GM19463 (cell line): ENCODE data around the gene DOCK10.
"Not testable (repeated sequence)": the region's sequence is repeated elsewhere in the genome, so short reads cannot be mapped to it uniquely, and the experiment has no call there.

Experiments
- ATAC-seq: cut with Tn5 transposase; IDR thresholded peaks from one replicate; pipeline ENCODE4 v1.9.1; 2021; ENCODE audit warnings: mild to moderate bottlenecking, moderate library complexity; ENCODE audit not compliant: unreplicated experiment

Gene DOCK10

GRCh38 chr2:224925061-224925809 is 117.0 kb downstream of the DOCK10 start:
- ATAC-seq = peak; percentile 24

GRCh38 chr2:224924631-224925030 is 117.6 kb downstream of the DOCK10 start:
- ATAC-seq = no peak

- peak; percentile 54 for ATAC-seq
Measured at GRCh38 chr2:224922142-224922727, 120.0 kb downstream of the DOCK10 start.

DNA sequence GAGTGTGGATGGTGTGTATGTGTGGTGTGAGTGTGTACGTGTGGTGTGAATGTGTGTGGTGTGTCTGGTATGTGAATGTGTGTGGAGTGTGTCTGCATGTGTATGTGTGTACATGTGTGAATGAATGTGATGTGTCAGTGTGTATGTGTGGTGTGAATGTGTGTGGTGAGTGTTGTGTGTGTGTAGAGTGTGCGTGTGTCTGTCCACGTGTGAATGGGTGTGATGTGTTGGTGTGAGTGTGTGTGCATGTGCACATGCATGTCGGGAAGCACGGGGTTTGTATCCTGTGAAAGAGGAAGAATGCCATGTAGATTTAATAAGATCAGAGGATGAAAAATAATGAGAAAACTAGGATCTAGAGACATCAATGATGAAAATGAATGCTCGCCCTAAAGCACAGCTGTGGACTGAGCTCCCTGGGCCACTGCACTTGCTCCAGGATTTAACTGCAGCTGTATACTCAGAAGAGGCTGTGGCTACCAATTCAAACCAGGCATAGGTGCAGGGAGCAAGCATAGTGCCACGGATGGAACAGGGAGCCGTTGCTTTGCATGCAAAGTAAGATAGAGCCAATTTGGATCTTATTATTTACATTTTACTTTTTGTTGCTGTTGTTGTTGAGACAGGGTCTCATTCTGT is 122.7 kb downstream of the DOCK10 start:
- ATAC-seq = no peak

- no peak for ATAC-seq
Measured at GRCh38 chr2:224918626-224919471, 123.4 kb downstream of the DOCK10 start.

- not testable (repeated sequence) for ATAC-seq
Measured at GRCh38 chr2:224917246-224917645, 125.0 kb downstream of the DOCK10 start.

GRCh38 chr2:224915136-224915535 is 127.1 kb downstream of the DOCK10 start:
- no peak for ATAC-seq

DNA sequence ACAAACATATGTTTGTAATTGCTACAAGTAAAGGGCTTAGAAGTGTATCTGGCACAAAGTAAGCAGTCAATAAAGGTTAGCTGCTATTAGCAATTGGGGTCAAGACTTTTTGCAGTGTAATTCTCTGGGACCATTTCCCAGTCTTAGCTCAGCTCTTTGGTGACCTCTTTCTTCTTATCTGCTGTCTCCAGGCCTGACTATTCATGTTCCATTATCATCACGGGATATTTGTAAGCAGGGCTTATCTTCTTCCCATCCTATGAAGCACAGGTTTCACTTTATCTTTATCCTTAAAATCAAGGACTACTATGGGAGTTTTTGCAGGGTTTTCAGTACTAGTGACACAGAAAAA is 131.7 kb downstream of the DOCK10 start:
- no peak for ATAC-seq

- ATAC-seq = peak; percentile 81
Measured at GRCh38 chr2:224909885-224910573, 132.2 kb downstream of the DOCK10 start.

- no peak for ATAC-seq
Measured at GRCh38 chr2:224908818-224909217, 133.4 kb downstream of the DOCK10 start.

GRCh38 chr2:224904381-224904780 is 137.9 kb downstream of the DOCK10 start:
- ATAC-seq = no peak

DNA sequence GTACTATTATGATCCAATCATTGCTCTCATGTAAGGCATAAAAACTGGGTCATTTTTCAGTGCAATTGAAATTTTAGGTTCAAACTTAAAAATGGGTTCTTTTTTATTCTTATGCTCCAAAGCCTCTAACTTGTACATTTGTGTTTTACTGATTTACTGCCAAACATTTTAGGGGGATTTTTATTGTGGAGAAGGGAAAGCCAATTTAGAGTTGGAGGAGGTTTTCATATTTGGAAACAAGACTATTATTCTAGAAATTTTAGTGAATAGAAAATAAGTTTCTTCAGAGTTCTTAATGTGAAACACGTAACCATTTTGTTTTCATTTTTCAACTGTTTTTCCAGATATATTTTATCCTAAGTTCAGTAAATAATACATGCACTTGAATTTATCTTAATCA is 138.6 kb downstream of the DOCK10 start:
- ATAC-seq = no peak

DNA sequence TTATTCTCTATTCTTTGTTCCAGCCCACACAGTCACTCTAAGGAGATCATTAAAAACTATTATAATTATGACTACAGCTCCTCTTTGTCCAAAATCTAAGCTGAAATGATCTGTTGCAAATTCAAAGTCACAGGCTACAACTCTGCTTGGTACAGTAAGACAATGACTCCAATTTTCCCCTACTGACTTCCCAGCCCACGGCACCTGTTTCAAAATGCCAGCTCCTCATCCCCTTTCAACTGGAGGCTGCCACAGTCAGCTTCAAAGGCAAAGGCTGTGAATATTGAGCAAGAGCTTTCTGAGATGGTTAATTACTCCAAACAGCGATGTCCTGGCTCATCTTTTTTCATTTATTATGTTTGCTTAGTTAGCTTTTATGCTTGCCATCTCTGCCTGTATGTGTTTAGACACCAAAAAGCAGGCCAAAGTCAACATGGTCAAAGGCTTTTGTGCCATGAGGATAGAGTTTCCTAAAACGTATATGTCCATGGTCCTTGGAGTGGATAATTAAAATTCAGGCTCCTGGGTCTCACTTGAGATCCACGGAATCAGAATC is 141.1 kb downstream of the DOCK10 start:
- no peak for ATAC-seq

- ATAC-seq = no peak
Measured at GRCh38 chr2:224895377-224895776, 146.9 kb downstream of the DOCK10 start.

DNA sequence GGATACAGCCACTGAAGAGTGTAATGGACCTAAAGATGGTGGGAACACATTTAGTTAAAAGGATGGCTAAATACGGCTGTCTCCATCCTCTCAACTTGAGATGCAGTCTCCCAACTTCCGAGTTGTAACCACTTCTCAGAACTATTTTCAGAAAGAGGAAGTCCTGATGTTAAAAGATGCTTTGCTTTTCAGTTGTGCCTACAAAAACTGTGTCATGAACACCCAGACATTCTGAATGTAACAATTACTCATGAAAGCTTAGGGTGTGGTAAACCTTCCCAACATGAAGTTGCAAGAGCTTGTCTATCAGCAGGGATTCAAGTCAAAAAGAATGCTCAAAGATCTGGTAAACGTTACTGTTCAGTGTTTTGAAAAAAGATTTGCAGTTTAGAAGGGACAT is 147.9 kb downstream of the DOCK10 start:
- peak; percentile 84 for ATAC-seq

- ATAC-seq = peak; percentile 44
Measured at GRCh38 chr2:224893848-224894247, 148.4 kb downstream of the DOCK10 start.

- ATAC-seq = no peak
Measured at GRCh38 chr2:224892574-224893204, 149.6 kb downstream of the DOCK10 start.

DNA sequence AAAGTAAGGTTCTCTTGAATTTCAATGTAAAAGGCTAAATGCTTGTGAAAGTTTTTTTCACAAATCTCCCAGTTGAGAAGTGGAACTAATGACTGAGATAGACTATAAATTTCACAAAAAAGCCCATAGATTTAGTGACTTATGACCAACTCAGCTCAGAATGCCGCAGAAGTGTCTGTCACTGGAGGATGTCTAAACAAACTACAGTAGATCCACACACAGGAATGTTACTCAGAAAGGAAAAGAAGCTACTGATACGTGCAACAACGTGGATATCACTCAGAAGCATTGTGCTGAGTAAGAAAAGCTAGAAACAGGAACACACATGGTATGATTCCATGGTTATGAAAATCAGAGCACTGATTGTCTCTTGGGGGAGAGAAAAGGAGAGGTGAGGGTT is 151.9 kb downstream of the DOCK10 start:
- no peak for ATAC-seq

- no peak for ATAC-seq
Measured at GRCh38 chr2:224887141-224887540, 155.1 kb downstream of the DOCK10 start.
